Esophagus muscularis mucosa (tissue), 4 donors: ENCODE results near the gene LIFR. TPM values are rescaled to one million over a fixed set of nuclear protein-coding genes. Genes with fewer than 3 reads are reported as not detected.
"Not testable (repeated sequence)": the region's sequence is repeated elsewhere in the genome, so short reads cannot be mapped to it uniquely, and the experiment has no call there.

Experiments
- DNase-seq: peaks from one replicate; pipeline ENCODE4 v3.0.0-alpha.2; 2017; ENCODE audit errors: extremely low spot score
- H3K27ac ChIP-seq, 4 donors: fragments of 200-600 bp; sonication (generic); replicated peaks in 1 of 4; 1 replicate in 3 of 4; 2 replicates in 1 of 4; pipeline ENCODE4 v1.5.1; 2016 to 2019; ENCODE audit warnings: mild to moderate bottlenecking in 1 of 4
- H3K27me3 ChIP-seq, 4 donors: fragments of 200-600 bp; sonication (generic); one replicate each; pipeline versions ENCODE4 v1.5.1 to v1.6.0; 2016 to 2019
- H3K36me3 ChIP-seq, 4 donors: fragments of 200-600 bp; sonication (generic); one replicate each; pipeline ENCODE4 v1.5.1; 2016 to 2019
- H3K4me1 ChIP-seq, 4 donors: fragments of 200-600 bp; sonication (generic); one replicate each; pipeline ENCODE4 v1.5.1; 2016 to 2019
- H3K4me3 ChIP-seq, 4 donors: fragments of 200-600 bp; sonication (generic); 1 replicate in 2 of 4; 2 replicates in 2 of 4; pipeline ENCODE4 v1.5.1; 2016 to 2019; ENCODE audit warnings: mild to moderate bottlenecking in 4 of 4, moderate library complexity in 1 of 4
- H3K9me3 ChIP-seq, 4 donors: fragments of 200-600 bp; sonication (generic); 1 replicate in 3 of 4; 2 replicates in 1 of 4; pipeline ENCODE4 v1.5.1; 2016 to 2019
- CTCF ChIP-seq, 3 experiments: fragments of 200-600 bp in 2 of 3; fragments of 450-650 bp in 1 of 3; sonication (generic) in 2 of 3; IDR thresholded peaks; one replicate each; pipeline ENCODE4 v1.5.1; 2017 to 2019; ENCODE audit warnings: antibody characterized with exemption in 3 of 3, mild to moderate bottlenecking in 2 of 3, moderate library complexity in 1 of 3
- EP300 ChIP-seq: sonication (generic); formaldehyde crosslinking; IDR thresholded peaks from one replicate; pipeline ENCODE4 v1.6.1; 2017; ENCODE audit warnings: antibody characterized with exemption
- POLR2A ChIP-seq: fragments of 450-650 bp; IDR thresholded peaks from one replicate; pipeline ENCODE4 v1.6.1; 2017; ENCODE audit warnings: antibody characterized with exemption, moderate library complexity, mild to moderate bottlenecking, low read depth
- POLR2AphosphoS5 ChIP-seq, 2 donors: sonication (generic); formaldehyde crosslinking; IDR thresholded peaks; one replicate each; pipeline ENCODE4 v1.6.1; 2017; ENCODE audit warnings: antibody characterized with exemption in 2 of 2
- WGBS: methylation state at CpG from one replicate; pipeline ENCODE4 v1.1.5; 2018; 5-methylcytosine and 5-hydroxymethylcytosine counted together
- intact Hi-C: fragments of 100-400 bp; cut with DNase I; formaldehyde crosslinking; loops from one replicate; pipeline ENCODE4 v1.15.1; 2023
- total RNA-seq, 4 donors: library from RNA; depleted of rRNA; stranded (reverse); fragments of >200 nt; gene quantifications; one replicate each; pipeline versions ENCODE4 v1.1.0 to v1.2.1, GENCODE V29; 2016

Gene LIFR
- total RNA-seq, 4 donors from 2014 or later: 72.3 to 102 (median 90.1) TPM

- H3K4me1 ChIP-seq: peaks cover 19 to 39% (median 31%) of the 10 kb centered on the region in 4 donors
- TF ChIP-seq POLR2AphosphoS5 (IDR thresholded peaks at IDR 0.05): no peak
- TF ChIP-seq POLR2A: no peak
- no peaks in the 10 kb centered on the region for H3K9me3 ChIP-seq
- peak overlapping the region in 1 of 4 donors; percentile 34 for H3K27ac ChIP-seq
- intact Hi-C loops: no loop called here
- whole genome bisulfite sequencing: 68% methylated on average over 4 of the region's 4 CpGs
- H3K4me3 ChIP-seq: no peak overlapping the region
- no peaks in the 10 kb centered on the region for H3K27me3 ChIP-seq
- H3K36me3 ChIP-seq: no peaks in the 10 kb centered on the region
- no peak for DNase-seq
Observed at GRCh38 chr5:38601863-38602298, 45.4 kb upstream of the LIFR start.

- no peaks in the 10 kb centered on the region for H3K36me3 ChIP-seq
- intact Hi-C loops: no loop called here
- peaks cover 19 to 35% (median 29%) of the 10 kb centered on the region in 4 donors for H3K4me1 ChIP-seq
- TF ChIP-seq POLR2AphosphoS5 (IDR thresholded peaks at IDR 0.05) (peak in 1 of 2 donors; percentile 35), EP300 (no peak)
- H3K27me3 ChIP-seq: no peaks in the 10 kb centered on the region
- peak overlapping the region in 1 of 4 donors; percentile 34 for H3K27ac ChIP-seq
- WGBS: 72% methylated on average over 5 of the region's 5 CpGs
- H3K4me3 ChIP-seq: no peak overlapping the region
- no peak for DNase-seq
- H3K9me3 ChIP-seq: no peaks in the 10 kb centered on the region
Observed at GRCh38 chr5:38601133-38601862, 44.9 kb upstream of the LIFR start.

GRCh38 chr5:38600329-38601045 lies 44.0 kb upstream of the LIFR start:
- H3K27ac ChIP-seq: no peak overlapping the region
- no peaks in the 10 kb centered on the region for H3K36me3 ChIP-seq
- no peak for TF ChIP-seq POLR2AphosphoS5 (IDR thresholded peaks at IDR 0.05)
- TF ChIP-seq EP300: no peak
- TF ChIP-seq CTCF (IDR thresholded peaks at IDR 0.05): no peak
- TF ChIP-seq POLR2A: no peak
- H3K4me1 ChIP-seq: peaks cover 19 to 35% (median 29%) of the 10 kb centered on the region in 4 donors
- 84% methylated on average over 3 of the region's 3 CpGs for WGBS
- no peaks in the 10 kb centered on the region for H3K9me3 ChIP-seq
- H3K27me3 ChIP-seq: no peaks in the 10 kb centered on the region
- DNase-seq: no peak
- no peak overlapping the region for H3K4me3 ChIP-seq
- intact Hi-C loops: no loop called here

- intact Hi-C loops, H3K4me3 ChIP-seq, H3K9me3 ChIP-seq, H3K27ac ChIP-seq, DNase-seq, H3K36me3 ChIP-seq, H3K27me3 ChIP-seq: not testable (repeated sequence)
- H3K4me1 ChIP-seq: peaks cover 19 to 35% (median 29%) of the 10 kb centered on the region in 4 donors
Observed at GRCh38 chr5:38599751-38600150, 43.3 kb upstream of the LIFR start.

GRCh38 chr5:38598994-38599617 lies 42.7 kb upstream of the LIFR start:
- DNase-seq: no peak
- TF ChIP-seq POLR2A (no peak), EP300 (no peak), POLR2AphosphoS5 (IDR thresholded peaks at IDR 0.05) (no peak), CTCF (IDR thresholded peaks at IDR 0.05) (no peak)
- intact Hi-C loops: no loop called here
- no peak overlapping the region for H3K4me3 ChIP-seq
- H3K9me3 ChIP-seq: no peaks in the 10 kb centered on the region
- H3K4me1 ChIP-seq: peaks cover 19 to 35% (median 29%) of the 10 kb centered on the region in 4 donors
- no peaks in the 10 kb centered on the region for H3K36me3 ChIP-seq
- H3K27me3 ChIP-seq: no peaks in the 10 kb centered on the region
- 90% methylated on average over 2 of the region's 2 CpGs for WGBS
- H3K27ac ChIP-seq: no peak overlapping the region
